Hepatocyte (in vitro differentiated cells): ENCODE results near the gene ARMC3.

Experiments used
- CTCF ChIP-seq: fragments of 200-600 bp; sonication (generic); IDR thresholded peaks from 2 replicates; pipeline ENCODE4 v1.5.1; 2016; ENCODE audit warnings: antibody characterized with exemption, mild to moderate bottlenecking; ENCODE audit not compliant: poor library complexity
- EZH2 ChIP-seq: fragments of 200-600 bp; sonication (generic); IDR thresholded peaks from 2 replicates; pipeline ENCODE4 v1.6.1; 2016; ENCODE audit warnings: antibody characterized with exemption, mild to moderate bottlenecking, borderline replicate concordance
- EZH2phosphoT487 ChIP-seq: fragments of 200-600 bp; sonication (generic); IDR thresholded peaks from one replicate; pipeline ENCODE4 v1.6.1; 2018; ENCODE audit warnings: antibody characterized with exemption, mild to moderate bottlenecking, low read depth, moderate library complexity; ENCODE audit not compliant: unreplicated experiment, severe bottlenecking

DNA sequence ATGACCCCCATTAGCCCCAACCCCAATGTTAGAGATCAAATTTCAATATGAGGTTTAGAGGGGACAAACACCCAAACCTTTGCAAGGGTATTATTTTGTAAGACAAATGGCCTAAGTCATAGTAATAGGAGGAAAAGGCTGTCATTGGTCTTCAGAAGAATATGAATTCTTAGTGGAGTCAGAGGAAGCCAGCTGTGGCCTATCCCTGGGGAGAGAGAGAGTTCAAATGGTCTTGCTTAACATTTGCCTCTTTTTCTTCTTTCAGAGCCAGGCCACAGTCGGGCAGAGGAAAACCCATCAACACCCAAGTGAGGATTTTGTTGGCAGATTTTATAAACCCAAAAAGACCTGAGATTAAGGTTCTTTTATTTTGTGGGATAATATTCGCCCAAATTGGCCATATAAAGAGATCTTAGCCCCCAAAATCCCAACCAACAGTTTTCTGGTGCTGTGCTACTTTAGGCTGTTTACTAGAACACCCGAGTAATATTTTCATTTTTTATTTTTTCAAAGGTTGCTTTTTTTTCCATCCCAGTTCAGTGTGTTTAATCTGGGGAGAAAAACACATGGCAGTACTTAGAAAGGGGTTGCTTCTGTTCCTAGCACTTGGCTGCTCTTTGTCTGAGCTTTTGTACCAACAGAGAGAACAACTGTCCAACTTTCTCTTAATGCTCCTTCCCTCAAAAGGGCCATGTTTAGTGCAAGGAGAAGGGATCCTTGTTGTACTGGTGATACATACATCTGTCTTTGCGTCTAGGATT lies 26.8 kb upstream of the ARMC3 start:
- TF ChIP-seq CTCF (no peak), EZH2 (no peak), EZH2phosphoT487 (no peak)
